SU-DHL-6 (cell line): ENCODE results near the gene BEND6.

ENCODE experiments used
- EZH2phosphoT487 ChIP-seq: fragments of 200-600 bp; sonication (generic), shearing (Covaris generic); conservative IDR thresholded peaks from 2 replicates; pipeline ENCODE4 v1.6.1; 2018; ENCODE audit warnings: mild to moderate bottlenecking, antibody characterized with exemption, low read length, moderate library complexity, mixed read lengths
- TF ChIP-seq, protein P1 (sequence below): fragments of 200-600 bp; sonication (generic); IDR thresholded peaks from one replicate; pipeline ENCODE4 v1.5.1; 2017; ENCODE audit warnings: antibody characterized with exemption, mild to moderate bottlenecking, low read length, moderate library complexity; ENCODE audit not compliant: insufficient read depth, poor library complexity, severe bottlenecking

DNA sequence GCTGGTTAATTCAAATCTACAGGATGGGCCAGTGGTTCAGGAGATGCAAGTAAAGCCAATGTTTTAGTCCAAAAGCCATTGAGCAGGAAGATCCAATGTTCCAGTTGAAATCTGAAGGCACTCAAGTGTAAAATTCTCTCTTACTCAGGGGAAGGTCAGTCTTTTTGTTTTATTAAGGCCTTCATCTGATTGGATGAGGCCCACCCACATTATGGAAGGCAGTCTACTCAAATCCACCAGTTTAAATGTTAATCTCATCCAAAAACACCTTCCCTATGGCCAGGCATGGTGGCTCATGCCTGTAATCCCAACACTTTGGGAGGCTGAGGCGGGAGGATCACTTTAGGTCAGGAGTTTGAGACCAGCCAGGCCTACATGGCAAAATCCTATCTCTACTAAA, 31.3 kb upstream of the BEND6 start:
- TF ChIP-seq, protein P1, sequence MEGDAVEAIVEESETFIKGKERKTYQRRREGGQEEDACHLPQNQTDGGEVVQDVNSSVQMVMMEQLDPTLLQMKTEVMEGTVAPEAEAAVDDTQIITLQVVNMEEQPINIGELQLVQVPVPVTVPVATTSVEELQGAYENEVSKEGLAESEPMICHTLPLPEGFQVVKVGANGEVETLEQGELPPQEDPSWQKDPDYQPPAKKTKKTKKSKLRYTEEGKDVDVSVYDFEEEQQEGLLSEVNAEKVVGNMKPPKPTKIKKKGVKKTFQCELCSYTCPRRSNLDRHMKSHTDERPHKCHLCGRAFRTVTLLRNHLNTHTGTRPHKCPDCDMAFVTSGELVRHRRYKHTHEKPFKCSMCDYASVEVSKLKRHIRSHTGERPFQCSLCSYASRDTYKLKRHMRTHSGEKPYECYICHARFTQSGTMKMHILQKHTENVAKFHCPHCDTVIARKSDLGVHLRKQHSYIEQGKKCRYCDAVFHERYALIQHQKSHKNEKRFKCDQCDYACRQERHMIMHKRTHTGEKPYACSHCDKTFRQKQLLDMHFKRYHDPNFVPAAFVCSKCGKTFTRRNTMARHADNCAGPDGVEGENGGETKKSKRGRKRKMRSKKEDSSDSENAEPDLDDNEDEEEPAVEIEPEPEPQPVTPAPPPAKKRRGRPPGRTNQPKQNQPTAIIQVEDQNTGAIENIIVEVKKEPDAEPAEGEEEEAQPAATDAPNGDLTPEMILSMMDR, result no peak
- TF ChIP-seq EZH2phosphoT487, result no peak
